KBM-7 (cell line): ENCODE measurements around the gene LMAN2L.

Experiments
- DNase-seq: peaks from one replicate; pipeline ENCODE4 v3.0.0-alpha.2; 2015
- in situ Hi-C: fragments of 300-500 bp; cut with MboI; formaldehyde crosslinking; loops from 2 replicates; pipeline ENCODE4 v1.14.3; 2020; ENCODE audit warnings: low sequenced_read_pairs, low pct_unique_long_range_greater_than_20kb, mixed read lengths

Gene LMAN2L

DNA sequence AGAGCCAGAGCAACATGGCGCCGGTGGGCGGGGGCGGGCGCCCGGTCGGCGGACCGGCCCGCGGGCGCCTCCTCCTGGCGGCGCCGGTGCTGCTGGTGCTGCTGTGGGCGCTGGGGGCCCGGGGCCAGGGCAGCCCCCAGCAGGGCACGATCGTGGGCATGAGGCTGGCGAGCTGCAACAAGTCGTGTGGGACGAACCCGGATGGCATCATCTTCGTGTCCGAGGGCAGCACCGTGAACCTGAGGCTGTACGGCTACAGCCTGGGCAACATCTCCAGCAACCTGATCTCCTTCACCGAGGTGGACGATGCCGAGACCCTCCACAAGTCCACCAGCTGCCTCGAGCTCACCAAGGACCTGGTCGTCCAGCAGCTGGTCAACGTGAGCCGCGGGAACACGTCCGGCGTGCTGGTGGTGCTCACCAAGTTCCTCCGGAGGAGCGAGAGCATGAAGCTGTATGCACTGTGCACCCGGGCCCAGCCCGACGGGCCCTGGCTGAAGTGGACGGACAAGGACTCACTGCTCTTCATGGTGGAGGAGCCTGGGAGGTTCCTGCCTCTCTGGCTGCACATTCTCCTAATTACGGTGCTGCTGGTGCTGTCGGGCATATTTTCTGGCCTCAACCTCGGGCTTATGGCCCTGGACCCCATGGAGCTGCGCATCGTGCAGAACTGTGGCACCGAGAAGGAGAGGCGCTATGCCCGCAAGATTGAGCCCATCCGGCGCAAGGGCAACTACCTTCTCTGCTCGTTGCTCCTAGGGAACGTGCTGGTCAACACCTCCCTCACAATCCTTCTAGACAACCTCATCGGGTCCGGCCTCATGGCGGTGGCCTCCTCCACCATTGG is 21.3 kb upstream of the LMAN2L start:
- peak; percentile 60 for DNase-seq
- in situ Hi-C loops: no loop called here

DNA sequence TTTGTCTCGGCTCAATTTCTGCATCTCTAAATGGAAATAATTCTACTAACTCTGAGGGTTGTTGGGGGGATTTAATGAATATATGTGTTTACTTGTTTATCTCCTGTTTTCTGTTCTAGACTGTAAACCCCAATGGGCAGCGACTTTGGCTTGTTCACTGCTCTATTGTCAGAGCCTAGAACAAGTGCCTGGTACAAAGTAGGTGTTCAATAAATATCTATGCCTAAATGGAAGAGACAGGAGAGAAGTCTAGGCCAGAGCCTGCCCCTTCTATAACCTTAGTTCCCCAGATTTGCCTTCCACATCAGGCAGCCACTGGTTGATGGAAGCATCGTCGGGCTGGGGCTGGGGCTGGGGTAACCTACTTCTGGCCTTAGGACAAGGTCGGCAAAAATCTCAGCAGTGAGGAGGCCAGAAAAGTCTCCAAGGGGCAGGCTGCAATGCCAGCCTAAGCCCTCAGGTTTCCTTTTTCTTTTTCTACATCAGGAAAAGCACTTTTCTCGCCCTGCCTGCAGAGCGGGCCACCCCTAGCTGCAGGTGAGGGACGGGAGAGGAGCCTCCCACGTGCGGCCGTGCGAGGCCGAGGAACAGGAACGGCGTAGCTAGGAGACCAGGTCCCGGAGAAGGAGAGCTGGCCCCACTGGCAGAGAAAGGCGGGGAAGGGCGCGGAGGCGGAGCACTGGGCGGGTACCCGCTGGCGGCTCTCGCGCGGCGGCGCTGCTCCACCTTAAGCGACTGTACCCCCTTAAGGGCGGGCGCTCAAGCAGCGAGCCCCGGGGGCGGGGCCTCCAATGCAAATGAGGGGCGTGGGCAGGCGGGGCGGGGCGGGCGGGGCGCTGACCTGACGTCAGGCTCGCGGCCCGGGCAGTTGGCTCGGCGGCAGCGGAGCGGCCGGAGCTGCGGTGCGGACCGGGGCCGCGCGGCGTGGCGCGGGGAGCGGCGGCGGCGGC is 20.4 kb upstream of the LMAN2L start, which contains the start of gene CNNM4:
Gene CNNM4 (plus strand): TSS at position 867 of the 950 bp plus-strand sequence. CDS start 98 bp downstream, outside the sequence.
- DNase-seq: peak; percentile 95
- in situ Hi-C loops: no loop called here

DNA sequence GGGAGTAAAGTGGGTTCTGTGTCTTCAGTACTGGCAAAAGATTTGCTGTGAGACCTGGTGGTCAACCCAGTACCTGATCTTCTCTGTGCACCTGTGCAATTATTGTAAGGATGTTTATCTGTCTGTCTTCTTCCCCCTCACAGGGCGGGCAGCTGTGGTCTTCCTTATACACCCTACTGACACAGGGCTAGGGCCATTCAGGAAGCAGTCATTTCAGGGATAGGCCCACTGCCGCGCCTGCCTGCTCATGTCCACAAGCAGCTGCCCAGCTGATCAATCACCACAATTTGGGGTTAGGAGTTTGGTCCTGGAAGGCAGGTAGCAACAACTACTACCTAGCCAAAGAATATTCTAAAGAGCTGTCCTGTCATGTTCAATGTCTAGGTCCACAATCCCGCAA is 19.7 kb upstream of the LMAN2L start:
- no peak for DNase-seq
- in situ Hi-C loops: no loop called here

DNA sequence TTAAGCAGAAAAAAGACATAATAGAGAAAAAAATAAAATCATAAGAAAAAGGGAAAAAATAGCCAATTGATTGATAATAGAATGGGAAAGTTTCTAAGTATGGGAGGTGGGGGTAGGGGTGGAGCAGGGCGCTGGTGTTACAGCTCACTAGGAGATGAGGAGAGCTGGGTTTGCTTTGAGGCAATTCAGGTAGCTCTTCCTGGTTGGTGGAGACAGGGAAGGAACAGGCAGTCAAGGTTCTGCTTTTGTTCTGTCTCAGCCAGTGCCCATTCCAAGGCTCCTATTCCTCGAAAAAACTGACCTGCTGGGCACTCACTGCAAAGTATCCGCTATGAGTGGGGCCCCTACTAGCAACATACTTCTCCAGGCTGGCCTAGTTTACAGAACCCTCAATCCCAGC is 19.1 kb upstream of the LMAN2L start:
- in situ Hi-C loops: no loop called here
- no peak for DNase-seq

DNA sequence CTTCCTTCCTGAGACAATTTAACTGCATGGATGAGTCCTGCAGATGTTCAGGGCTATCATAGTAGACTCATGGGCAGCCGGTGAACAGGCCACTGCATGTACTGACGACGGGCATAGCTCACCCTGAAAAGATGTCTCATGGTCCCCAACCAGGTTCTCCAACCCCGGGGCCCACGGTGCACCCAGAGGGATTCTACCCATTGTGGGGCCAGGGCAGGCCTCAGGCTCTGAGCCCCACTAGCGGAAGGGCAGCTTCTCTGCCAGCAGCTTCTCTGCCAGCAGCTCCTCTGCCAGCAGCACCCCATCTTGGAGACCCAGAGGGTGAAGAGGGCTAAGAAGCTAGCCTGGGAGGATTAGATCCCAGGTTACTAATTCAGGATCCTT is 17.6 kb upstream of the LMAN2L start:
- no peak for DNase-seq
- in situ Hi-C loops: no loop called here

DNA sequence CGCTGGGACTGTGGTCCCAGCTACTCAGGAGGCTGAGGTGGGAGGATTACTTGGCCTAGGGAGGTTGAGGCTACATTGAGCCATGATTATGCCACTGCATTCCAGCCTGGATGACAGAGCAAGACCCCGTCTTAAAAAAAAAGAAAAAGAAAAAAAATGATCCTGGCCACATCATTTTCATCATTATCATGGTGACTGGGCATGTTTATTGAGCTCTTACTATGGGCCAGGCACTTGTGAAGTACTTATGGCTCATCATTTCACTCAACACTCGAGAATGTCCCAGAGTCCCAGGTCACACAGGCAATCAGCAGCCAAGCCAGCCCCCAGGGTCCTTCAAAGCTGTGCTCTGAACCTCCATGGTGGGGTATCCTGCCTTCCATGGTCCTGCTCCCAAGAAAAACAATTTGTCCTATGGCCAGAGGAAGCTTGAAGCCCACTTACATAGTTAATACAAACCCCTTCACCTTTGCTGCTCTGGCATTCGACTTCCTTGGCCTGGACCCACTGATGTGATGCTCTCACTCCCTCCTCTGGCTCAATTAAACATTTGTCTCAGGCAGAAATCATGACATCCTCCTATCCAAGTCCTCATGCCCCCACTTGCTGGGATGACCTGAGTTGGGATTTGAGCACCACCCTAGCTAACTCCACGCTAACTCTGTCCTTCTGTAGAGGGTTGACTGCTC is 17.1 kb upstream of the LMAN2L start:
- no peak for DNase-seq
- in situ Hi-C loops: no loop called here

DNA sequence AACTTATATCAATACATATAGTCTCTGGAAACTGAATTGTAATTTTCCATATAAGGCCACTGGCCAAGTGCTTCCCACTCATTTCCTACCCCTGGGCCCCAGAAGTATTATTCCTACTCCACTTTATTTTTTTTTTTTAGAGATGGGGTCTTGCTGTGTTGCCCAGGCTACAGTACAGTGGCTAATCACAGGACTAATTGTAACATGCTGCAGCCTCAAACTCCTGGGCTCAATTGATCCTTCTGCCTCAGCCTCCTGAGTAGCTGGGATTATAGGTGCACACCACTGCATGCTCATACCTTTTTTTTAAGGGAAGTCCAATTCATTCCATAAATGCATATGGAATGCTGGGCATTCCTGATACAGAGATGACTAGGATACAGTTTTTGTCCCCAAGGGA is 14.5 kb upstream of the LMAN2L start:
- DNase-seq: no peak
- in situ Hi-C loops: no loop called here

DNA sequence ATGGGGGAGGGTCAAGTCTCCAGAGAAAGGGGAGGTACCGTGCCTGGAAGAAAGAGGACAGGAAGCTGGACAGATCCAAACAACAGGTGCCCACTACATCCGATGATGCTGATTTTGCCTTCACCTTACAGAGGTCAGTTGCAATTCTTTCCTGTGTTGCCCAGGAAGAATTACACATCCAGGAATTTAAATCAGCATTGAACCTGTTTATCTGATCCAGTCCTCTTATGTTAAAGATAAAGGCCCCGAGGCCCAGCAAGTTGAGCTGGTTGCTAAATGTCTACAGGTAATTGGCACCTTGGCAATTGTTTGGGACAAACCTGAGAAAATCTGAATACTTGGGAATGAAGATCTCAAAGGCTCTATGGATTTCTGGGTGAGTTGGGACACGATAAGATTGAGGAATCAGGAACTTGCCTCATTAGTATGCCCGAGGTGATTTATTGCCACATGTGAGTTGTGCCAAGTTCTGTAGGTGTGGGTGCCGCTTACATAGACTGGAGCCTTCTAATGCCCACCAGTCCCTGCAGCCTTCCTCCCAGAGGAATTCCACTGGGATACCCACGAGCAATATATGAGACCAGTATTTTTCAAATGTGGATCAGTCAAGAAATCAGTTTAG is 13.9 kb upstream of the LMAN2L start:
- in situ Hi-C loops: no loop called here
- no peak for DNase-seq

DNA sequence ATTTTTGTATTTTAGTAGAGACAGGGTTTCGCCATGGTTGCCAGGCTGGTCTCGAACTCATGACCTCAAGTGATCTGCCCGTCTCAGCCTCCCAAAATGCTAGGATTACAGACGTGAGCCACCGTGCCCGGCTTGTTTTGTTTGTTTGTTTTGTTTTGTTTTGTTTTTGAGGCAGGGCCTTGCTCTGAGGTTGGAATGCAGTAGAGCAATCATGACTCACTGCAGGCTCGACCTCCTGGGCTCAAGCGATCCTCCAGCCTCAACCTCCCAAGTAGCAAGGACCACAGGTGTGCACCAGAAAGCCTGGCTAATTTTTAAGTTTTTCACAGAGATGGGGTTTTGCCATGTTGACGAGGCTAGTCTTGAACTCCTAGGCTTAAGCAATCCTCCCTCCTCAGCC is 11.9 kb upstream of the LMAN2L start:
- DNase-seq: no peak
- in situ Hi-C loops: no loop called here

DNA sequence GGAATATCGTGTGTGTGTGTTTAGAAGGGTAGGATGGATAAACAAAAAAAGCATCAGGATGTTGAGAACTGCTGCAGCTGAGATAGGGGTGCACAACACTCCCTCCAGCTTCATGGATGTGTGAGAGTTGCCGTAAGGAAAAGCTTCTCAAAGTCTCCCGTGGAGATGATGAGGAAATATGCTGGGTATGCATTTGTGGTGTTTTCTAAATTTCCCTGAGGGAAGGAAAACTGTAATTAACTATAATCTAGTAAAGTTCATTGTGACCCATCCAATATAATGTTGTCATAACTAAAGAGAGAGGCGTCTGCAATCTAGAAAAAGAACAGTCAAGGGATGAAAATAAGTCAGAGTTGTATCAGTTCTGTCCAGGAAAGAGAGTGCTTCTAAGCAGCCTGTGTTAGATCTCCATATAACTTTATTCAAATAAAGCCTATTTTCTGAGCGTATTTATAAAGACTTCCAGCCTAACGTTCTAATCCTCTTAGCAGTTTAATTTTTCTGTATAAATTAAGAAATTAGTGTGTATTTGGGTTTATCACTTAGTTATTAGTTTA is 7.3 kb upstream of the LMAN2L start:
- in situ Hi-C loops: no loop called here
- DNase-seq: no peak

DNA sequence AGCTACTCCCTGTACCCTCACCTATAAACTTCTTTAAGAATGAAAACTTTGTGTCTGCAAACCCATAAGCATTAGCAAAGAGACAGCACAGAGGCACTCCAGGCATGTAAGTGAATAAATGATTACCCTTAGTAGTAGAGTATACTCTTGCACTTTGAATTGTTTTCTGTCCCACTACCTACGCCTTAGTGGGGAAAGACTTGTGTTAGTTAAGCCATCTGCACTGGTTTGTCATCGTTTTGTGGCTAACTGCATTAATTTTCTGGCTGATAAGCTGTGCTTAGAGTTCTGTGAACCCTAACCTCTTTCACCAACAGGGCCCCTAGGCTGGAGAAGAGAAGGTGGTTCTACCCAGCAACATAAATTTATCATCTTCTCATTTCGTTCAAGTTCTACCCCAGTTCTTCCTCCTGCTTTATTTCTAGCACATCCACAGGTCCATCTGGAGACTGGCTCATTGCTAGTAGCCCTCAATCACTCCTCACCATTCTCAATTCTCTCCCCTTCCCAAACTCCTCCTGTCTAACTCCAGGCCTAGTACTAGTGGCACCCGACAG is 710 bp downstream of the LMAN2L start:
- in situ Hi-C loops: no loop called here
- DNase-seq: no peak

DNA sequence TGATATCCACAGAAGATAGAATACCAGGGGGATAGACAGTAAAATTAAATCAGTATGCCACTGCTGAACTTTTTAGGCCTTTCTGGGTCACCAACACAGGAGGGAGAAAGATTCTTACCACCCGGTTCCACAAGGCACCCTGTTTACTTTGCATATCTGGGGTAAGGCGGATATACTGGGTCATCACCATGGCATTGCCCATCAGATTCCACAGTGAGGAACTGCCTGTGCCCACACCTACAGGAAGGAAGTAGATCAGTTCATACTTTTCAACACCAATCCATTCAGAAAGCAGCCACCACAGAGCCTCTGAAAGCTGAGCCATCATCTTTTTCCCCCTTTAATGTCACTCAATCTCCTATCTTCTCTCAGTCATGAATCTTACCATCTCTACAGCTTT is 2.0 kb downstream of the LMAN2L start:
- in situ Hi-C loops: no loop called here
- DNase-seq: no peak

DNA sequence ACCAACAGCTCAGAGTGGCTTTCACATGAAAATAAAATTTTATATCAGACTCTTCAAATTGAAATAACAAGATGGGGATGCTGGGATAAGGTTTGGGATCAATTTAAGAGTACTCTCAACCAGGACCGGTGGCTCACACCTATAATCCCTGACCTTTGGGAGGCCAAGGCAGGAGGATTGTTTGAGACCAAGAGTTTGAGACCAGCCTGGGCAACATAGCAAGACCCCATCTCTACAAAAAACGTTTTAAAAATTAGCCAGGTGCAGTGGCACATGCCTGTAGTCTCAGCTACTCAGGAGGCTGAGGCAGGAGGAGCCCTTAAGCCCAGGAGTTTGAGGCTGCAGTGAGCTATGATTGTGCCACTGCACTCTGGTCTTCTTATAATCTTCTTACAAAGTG is 2.6 kb downstream of the LMAN2L start:
- no peak for DNase-seq
- in situ Hi-C loops: no loop called here

DNA sequence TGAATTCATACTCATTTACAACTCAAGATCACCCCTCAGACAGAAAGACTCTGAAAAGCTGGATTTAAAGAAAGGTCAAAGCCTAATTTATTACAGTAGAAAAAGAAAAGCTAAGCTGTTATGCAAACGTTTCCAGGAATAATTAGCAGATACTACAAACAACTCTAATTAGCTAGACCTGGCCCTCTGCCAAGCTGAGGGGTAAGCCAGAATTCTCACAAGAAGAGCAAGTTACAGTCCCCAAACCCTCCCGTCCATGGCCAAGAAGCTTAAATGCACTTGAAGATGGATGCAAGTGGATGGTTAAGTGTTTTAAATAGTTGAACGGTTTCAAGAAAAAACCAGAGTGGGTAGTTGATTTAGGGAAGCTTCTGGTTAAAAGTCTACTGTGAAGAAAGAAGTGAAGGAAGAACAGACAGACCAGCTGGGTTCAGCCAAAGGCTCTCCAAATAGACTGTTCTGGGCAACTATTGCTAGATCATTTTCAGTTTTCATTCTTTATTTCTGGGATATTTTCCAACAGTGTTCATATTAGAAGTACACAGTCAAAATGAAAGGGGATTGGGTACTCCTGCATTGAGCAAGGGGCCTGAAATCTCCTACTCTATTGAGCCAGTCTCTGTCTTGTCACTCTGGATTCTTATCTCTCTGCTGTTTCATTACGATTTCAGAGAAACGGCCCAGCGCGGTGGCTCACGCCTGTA is 4.8 kb downstream of the LMAN2L start:
- in situ Hi-C loops: no loop called here
- no peak for DNase-seq

DNA sequence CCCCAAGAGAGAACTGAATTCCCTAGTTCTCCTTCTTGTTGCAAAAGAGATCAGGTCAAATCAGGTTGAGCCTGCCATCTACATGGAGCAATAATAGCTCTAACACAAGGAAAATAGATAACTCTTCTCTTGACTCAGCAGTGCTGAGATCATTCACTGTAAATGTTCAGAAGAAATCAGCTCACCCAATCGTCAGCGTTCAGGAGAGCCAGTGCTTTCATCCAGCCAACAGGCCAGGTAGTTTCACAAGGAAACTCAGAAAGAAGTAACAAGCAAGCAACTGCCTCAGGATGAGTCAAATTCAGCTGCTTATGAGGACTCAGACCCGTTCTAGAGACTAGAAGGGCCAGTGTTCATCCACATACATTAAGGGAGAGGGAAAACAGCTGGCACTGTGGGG is 5.9 kb downstream of the LMAN2L start:
- in situ Hi-C loops: no loop called here
- no peak for DNase-seq

DNA sequence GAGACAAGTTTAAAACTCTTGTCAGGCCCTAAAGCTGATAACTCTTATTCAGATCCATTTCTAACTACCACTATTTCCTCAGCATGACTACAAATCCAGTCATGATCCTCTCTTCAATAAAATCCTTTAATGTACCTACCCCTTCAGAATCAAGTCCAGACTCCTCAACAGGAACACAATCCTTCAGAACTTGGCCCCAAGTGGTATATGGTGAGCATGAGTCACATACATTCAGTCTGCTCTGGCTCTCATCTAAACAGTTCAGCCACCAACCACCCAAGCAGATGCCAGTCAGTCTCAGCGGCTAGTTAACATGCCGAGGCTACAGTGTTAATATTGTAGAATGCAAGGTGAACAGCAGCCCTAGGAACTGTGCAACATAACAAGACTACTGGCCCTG is 9.7 kb downstream of the LMAN2L start:
- no peak for DNase-seq
- in situ Hi-C loops: no loop called here

DNA sequence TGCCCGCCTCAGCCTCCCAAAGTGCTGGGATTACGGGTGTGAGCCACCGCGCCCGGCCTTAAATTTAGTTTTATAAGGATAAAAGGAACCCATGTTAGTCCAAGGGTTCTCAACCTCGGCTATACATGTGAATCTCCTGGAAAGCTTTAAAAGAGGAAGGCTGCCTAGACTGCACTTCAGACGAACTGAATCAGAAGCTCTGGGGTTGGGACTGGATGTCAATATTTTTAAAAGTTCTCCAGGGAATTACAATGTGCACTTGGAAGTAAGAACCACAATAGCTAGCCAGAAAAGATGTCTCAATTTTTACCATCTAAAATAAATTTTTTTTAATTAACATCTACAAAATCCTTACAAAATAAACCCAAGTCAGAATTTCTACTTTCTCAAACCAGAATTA is 10.1 kb downstream of the LMAN2L start:
- DNase-seq: no peak
- in situ Hi-C loops: no loop called here

DNA sequence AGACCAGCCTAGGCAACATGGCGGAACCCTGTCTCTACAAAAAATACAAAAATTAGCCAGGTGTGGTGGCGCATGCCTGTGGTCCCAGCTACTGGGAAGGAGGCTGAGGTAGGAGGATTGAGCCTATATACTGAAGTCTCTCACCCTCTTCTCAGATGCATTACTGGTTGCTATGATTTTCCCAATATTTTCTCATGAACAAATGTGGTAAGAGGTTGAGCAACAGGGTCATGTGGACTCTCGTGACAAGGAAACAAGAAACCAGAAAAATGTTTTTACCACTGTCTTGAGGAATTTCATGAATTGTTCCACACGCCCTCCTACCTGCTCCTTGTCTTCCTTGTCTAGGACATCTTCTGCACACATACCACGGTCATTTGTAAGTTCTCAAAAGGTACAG is 12.4 kb downstream of the LMAN2L start:
- in situ Hi-C loops: no loop called here
- DNase-seq: no peak
